HepG2 (cell line): ENCODE data around the gene BAHCC1. TPM values are rescaled to one million over a fixed set of nuclear protein-coding genes. Genes with fewer than 3 reads are reported as not detected.

ENCODE experiments used
- BHLHE40 ChIP-seq: IDR thresholded peaks from 2 replicates; pipeline ENCODE4 v1.6.1; 2011; ENCODE audit warnings: low read length, improper control_type of control experiment
- MBD4 ChIP-seq: IDR thresholded peaks from 2 replicates; pipeline ENCODE4 v1.6.1; 2012; ENCODE audit warnings: low read length, inconsistent platforms, borderline replicate concordance
- PAF1 ChIP-seq: IDR thresholded peaks from 2 replicates; pipeline ENCODE4 v1.6.1; 2016; ENCODE audit warnings: missing genetic modification reagents, missing compliant biosample characterization
- POLR2G ChIP-seq: fragments of 200-400 bp; formaldehyde crosslinking; IDR thresholded peaks from 2 replicates; pipeline ENCODE4 v1.6.1; 2018; ENCODE audit warnings: mild to moderate bottlenecking, low read depth, low read length, moderate library complexity
- RBM22 ChIP-seq: fragments of 200-400 bp; formaldehyde crosslinking; optimal IDR thresholded peaks from 2 replicates; pipeline ENCODE3; 2017; ENCODE audit warnings: mild to moderate bottlenecking, low read length, moderate library complexity
- YEATS4 ChIP-seq: sonication (generic); formaldehyde crosslinking; IDR thresholded peaks from 2 replicates; pipeline ENCODE4 v1.4.0; 2020; ENCODE audit warnings: missing genetic modification reagents, borderline replicate concordance
- ZBTB7B ChIP-seq: sonication (generic); formaldehyde crosslinking; IDR thresholded peaks from 2 replicates; pipeline ENCODE4 v1.4.0; 2020; ENCODE audit warnings: missing genetic modification reagents
- ZC3H13 ChIP-seq: sonication (generic); formaldehyde crosslinking; IDR thresholded peaks from 2 replicates; pipeline ENCODE4 v1.8.1; 2023; ENCODE audit warnings: mild to moderate bottlenecking, missing genetic modification reagents, moderate library complexity
- ZNF343 ChIP-seq: sonication (generic); formaldehyde crosslinking; IDR thresholded peaks from 2 replicates; pipeline ENCODE4 v1.4.0; 2020; ENCODE audit warnings: mild to moderate bottlenecking, missing genetic modification reagents
- ZNF430 ChIP-seq: sonication (generic); formaldehyde crosslinking; IDR thresholded peaks from 2 replicates; pipeline ENCODE4 v1.9.0; 2021; ENCODE audit warnings: mild to moderate bottlenecking, missing genetic modification reagents
- ZNF432 ChIP-seq: sonication (generic); formaldehyde crosslinking; IDR thresholded peaks from 2 replicates; pipeline ENCODE4 v1.5.0; 2020; ENCODE audit warnings: missing genetic modification reagents, mild to moderate bottlenecking, borderline replicate concordance
- ZNF501 ChIP-seq: sonication (generic); formaldehyde crosslinking; IDR thresholded peaks from 2 replicates; pipeline ENCODE4 v1.5.1; 2020; ENCODE audit warnings: mild to moderate bottlenecking, moderate library complexity, missing genetic modification reagents
- ZNF644 ChIP-seq: IDR thresholded peaks from 2 replicates; pipeline ENCODE4 v1.6.1; 2016; ENCODE audit warnings: low read depth
- ZNF761 ChIP-seq: sonication (generic); formaldehyde crosslinking; conservative IDR thresholded peaks from 2 replicates; pipeline ENCODE4 v1.4.0; 2020; ENCODE audit warnings: mild to moderate bottlenecking, missing genetic modification reagents
- ZNF777 ChIP-seq: sonication (generic); formaldehyde crosslinking; IDR thresholded peaks from 2 replicates; pipeline ENCODE4 v1.4.0; 2020; ENCODE audit warnings: missing genetic modification reagents
- polyA plus RNA-seq, 8 experiments: library from polyadenylated mRNA; depleted of rRNA in 3 of 8; stranded (reverse) in 7 of 8; unstranded in 1 of 8; fragments of >200 nt; fragmentation: Illumina TruSeq in 4 of 8; extraction: Trizol in 4 of 8; gene quantifications; 2 replicates each; pipeline versions ENCODE4 v1.2.1 to v1.2.3, GENCODE V29; 2011 to 2016; ENCODE audit warnings: low read depth in 4 of 8, missing spikeins in 1 of 8, mixed read lengths in 1 of 8; ENCODE audit not compliant: insufficient read depth in 1 of 8
- total RNA-seq, 5 experiments: library from RNA; depleted of rRNA; stranded (reverse); fragments of >200 nt; fragmentation: Illumina TruSeq; extraction: Trizol; gene quantifications; 2 replicates each; pipeline ENCODE4 v1.2.3, GENCODE V29; 2016; ENCODE audit warnings: low read depth in 1 of 5
- TF ChIP-seq, protein P1 (sequence below): sonication (generic); formaldehyde crosslinking; IDR thresholded peaks from 2 replicates; pipeline ENCODE4 v1.5.0; 2020; ENCODE audit warnings: mild to moderate bottlenecking, missing genetic modification reagents, borderline replicate concordance
- TF ChIP-seq, protein P2 (sequence below): sonication (generic); formaldehyde crosslinking; conservative IDR thresholded peaks from 2 replicates; pipeline ENCODE4 v1.4.0; 2020; ENCODE audit warnings: mild to moderate bottlenecking, missing genetic modification reagents, moderate library complexity
- TF ChIP-seq, protein P3 (sequence below): sonication (generic); formaldehyde crosslinking; IDR thresholded peaks from 2 replicates; pipeline ENCODE4 v1.8.1; 2022; ENCODE audit warnings: low read depth, mild to moderate bottlenecking, missing genetic modification reagents

Gene BAHCC1
- total and polyA plus RNA-seq, 2 of the 13 experiments (the other 11 are each of a cell fraction or from before 2014, with no cell fraction given) = 1.4 to 1.7 TPM

- TF ChIP-seq, protein P1, sequence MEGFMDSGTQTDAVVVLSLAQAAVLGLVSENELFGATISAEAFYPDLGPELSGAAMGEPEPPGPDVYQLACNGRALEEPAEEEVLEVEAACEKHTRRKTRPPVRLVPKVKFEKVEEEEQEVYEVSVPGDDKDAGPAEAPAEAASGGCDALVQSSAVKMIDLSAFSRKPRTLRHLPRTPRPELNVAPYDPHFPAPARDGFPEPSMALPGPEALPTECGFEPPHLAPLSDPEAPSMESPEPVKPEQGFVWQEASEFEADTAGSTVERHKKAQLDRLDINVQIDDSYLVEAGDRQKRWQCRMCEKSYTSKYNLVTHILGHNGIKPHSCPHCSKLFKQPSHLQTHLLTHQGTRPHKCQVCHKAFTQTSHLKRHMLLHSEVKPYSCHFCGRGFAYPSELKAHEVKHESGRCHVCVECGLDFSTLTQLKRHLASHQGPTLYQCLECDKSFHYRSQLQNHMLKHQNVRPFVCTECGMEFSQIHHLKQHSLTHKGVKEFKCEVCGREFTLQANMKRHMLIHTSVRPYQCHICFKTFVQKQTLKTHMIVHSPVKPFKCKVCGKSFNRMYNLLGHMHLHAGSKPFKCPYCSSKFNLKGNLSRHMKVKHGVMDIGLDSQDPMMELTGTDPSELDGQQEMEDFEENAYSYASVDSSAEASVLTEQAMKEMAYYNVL (CRISPR knock-in tag) = no peak
- TF ChIP-seq POLR2G (peak; percentile 76), YEATS4 (CRISPR knock-in tag) (peak; percentile 24; the same call in 1 of the 2 replicates), ZNF644 (CRISPR knock-in tag) (0 out of 2 replicates have a peak, but pooled peaks have one; percentile 5), ZNF432 (CRISPR knock-in tag) (0 out of 2 replicates have a peak, but pooled peaks have one; percentile 19), MBD4 (peak; percentile 87; the same call in 1 of the 2 replicates), ZBTB7B (no peak), ZNF501 (CRISPR knock-in tag) (peak; percentile 42; the same call in 1 of the 2 replicates), ZNF777 (CRISPR knock-in tag) (0 out of 2 replicates have a peak, but pooled peaks have one; percentile 4), ZNF430 (CRISPR knock-in tag) (peak; percentile 9; the same call in 1 of the 2 replicates), ZNF761 (CRISPR knock-in tag) (0 out of 2 replicates have a peak, but pooled peaks have one; percentile 27), ZNF343 (CRISPR knock-in tag) (0 out of 2 replicates have a peak, but pooled peaks have one; percentile 25), RBM22 (peak; percentile 81), BHLHE40 (0 out of 2 replicates have a peak, but pooled peaks have one; percentile 18), PAF1 (peak; percentile 48; the same call in 1 of the 2 replicates), ZC3H13 (CRISPR knock-in tag) (peak; percentile 79; the same call in 1 of the 2 replicates)
- TF ChIP-seq, protein P2, sequence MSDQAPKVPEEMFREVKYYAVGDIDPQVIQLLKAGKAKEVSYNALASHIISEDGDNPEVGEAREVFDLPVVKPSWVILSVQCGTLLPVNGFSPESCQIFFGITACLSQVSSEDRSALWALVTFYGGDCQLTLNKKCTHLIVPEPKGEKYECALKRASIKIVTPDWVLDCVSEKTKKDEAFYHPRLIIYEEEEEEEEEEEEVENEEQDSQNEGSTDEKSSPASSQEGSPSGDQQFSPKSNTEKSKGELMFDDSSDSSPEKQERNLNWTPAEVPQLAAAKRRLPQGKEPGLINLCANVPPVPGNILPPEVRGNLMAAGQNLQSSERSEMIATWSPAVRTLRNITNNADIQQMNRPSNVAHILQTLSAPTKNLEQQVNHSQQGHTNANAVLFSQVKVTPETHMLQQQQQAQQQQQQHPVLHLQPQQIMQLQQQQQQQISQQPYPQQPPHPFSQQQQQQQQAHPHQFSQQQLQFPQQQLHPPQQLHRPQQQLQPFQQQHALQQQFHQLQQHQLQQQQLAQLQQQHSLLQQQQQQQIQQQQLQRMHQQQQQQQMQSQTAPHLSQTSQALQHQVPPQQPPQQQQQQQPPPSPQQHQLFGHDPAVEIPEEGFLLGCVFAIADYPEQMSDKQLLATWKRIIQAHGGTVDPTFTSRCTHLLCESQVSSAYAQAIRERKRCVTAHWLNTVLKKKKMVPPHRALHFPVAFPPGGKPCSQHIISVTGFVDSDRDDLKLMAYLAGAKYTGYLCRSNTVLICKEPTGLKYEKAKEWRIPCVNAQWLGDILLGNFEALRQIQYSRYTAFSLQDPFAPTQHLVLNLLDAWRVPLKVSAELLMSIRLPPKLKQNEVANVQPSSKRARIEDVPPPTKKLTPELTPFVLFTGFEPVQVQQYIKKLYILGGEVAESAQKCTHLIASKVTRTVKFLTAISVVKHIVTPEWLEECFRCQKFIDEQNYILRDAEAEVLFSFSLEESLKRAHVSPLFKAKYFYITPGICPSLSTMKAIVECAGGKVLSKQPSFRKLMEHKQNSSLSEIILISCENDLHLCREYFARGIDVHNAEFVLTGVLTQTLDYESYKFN (CRISPR knock-in tag) = peak; percentile 41
- TF ChIP-seq, protein P3, sequence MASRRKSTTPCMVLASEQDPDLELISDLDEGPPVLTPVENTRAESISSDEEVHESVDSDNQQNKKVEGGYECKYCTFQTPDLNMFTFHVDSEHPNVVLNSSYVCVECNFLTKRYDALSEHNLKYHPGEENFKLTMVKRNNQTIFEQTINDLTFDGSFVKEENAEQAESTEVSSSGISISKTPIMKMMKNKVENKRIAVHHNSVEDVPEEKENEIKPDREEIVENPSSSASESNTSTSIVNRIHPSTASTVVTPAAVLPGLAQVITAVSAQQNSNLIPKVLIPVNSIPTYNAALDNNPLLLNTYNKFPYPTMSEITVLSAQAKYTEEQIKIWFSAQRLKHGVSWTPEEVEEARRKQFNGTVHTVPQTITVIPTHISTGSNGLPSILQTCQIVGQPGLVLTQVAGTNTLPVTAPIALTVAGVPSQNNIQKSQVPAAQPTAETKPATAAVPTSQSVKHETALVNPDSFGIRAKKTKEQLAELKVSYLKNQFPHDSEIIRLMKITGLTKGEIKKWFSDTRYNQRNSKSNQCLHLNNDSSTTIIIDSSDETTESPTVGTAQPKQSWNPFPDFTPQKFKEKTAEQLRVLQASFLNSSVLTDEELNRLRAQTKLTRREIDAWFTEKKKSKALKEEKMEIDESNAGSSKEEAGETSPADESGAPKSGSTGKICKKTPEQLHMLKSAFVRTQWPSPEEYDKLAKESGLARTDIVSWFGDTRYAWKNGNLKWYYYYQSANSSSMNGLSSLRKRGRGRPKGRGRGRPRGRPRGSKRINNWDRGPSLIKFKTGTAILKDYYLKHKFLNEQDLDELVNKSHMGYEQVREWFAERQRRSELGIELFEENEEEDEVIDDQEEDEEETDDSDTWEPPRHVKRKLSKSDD (CRISPR knock-in tag) = peak; percentile 28; the same call in 1 of the 2 replicates
These were observed 114.1 kb downstream of the BAHCC1 start (continued) for GRCh38 chr17:81509207-81509971.
